Sigmoid colon (tissue), 7 donors: Measurements from ENCODE around the gene GHDC. TPM values are rescaled to one million over a fixed set of nuclear protein-coding genes. Genes with fewer than 3 reads are reported as not detected.
"Not testable (repeated sequence)": the region's sequence is repeated elsewhere in the genome, so short reads cannot be mapped to it uniquely, and the experiment has no call there.

Source experiments
- DNase-seq: peaks from one replicate; pipeline ENCODE4 v3.0.0-alpha.2; 2019
- H3K27ac ChIP-seq, 4 donors: fragments of 200-600 bp; sonication (generic); one replicate each; pipeline ENCODE4 v1.5.1; 2016 to 2019; ENCODE audit warnings: mild to moderate bottlenecking in 1 of 4
- H3K27me3 ChIP-seq, 3 donors: fragments of 200-600 bp; sonication (generic); one replicate each; pipeline ENCODE4 v1.5.1; 2019; ENCODE audit warnings: mild to moderate bottlenecking in 1 of 3
- H3K36me3 ChIP-seq, 4 donors: fragments of 200-600 bp; sonication (generic); one replicate each; pipeline ENCODE4 v1.5.1; 2016 to 2019
- H3K4me1 ChIP-seq, 4 donors: fragments of 200-600 bp; sonication (generic); one replicate each; pipeline ENCODE4 v1.5.1; 2017 to 2019
- H3K4me3 ChIP-seq, 4 donors: fragments of 200-600 bp; sonication (generic); one replicate each; pipeline ENCODE4 v1.5.1; 2017 to 2019; ENCODE audit warnings: mild to moderate bottlenecking in 2 of 4, moderate library complexity in 1 of 4
- H3K9me3 ChIP-seq, 4 donors: fragments of 200-600 bp in 3 of 4; sonication (generic) in 3 of 4; one replicate each; pipeline versions ENCODE4 v1.5.1 to v1.6.1; 2013 to 2019
- CTCF ChIP-seq, 4 experiments: fragments of 450-650 bp in 3 of 4; fragments of 200-600 bp in 1 of 4; IDR thresholded peaks; one replicate each; pipeline ENCODE4 v1.5.1; 2016 to 2019; ENCODE audit warnings: antibody characterized with exemption in 4 of 4, mild to moderate bottlenecking in 3 of 4, moderate library complexity in 2 of 4
- EP300 ChIP-seq, 4 donors: sonication (generic); formaldehyde crosslinking; IDR thresholded peaks; one replicate each; pipeline ENCODE4 v1.6.1; 2017; ENCODE audit warnings: antibody characterized with exemption in 4 of 4
- POLR2A ChIP-seq, 2 donors: fragments of 450-650 bp; IDR thresholded peaks; one replicate each; pipeline ENCODE4 v1.6.1; 2016; ENCODE audit warnings: antibody characterized with exemption in 2 of 2, mild to moderate bottlenecking in 2 of 2, moderate library complexity in 2 of 2
- POLR2AphosphoS5 ChIP-seq, 4 donors: sonication (generic); formaldehyde crosslinking; IDR thresholded peaks; one replicate each; pipeline ENCODE4 v1.6.1; 2017; ENCODE audit warnings: antibody characterized with exemption in 4 of 4
- WGBS, 2 donors: extraction: QIAGEN DNeasy Blood & Tissue Kit; methylation state at CpG; one replicate each; pipeline ENCODE4 v1.1.7; 2013; 5-methylcytosine and 5-hydroxymethylcytosine counted together
- intact Hi-C: fragments of 100-400 bp; cut with DNase I; formaldehyde crosslinking; loops from one replicate; pipeline ENCODE4 v1.15.1; 2023
- polyA plus RNA-seq, 3 donors: library from polyadenylated mRNA; stranded (reverse); fragments of 200-250 nt; gene quantifications; one replicate each; pipeline ENCODE4 v1.2.3, GENCODE V29; 2013
- total RNA-seq, 4 donors: library from RNA; depleted of rRNA; stranded (reverse); fragments of >200 nt; gene quantifications; one replicate each; pipeline ENCODE4 v1.1.0, GENCODE V29; 2016
- donor health status: healthy with polysubstance abuse.
- donor health status: Bipolar disorder and iron deficiency.
- donor health status: healthy.

Gene GHDC
- total and polyA plus RNA-seq, 7 donors: 5.8 to 76.0 (median 32.1) TPM

GRCh38 chr17:42159796-42160530, 34.3 kb downstream of the GHDC start:
- DNase-seq: no peak
- Histone ChIP-seq H3K4me1 (peaks cover 0 to 6% (median 5%) of the 10 kb centered on the region in 4 donors), H3K27me3 (no peaks in the 10 kb centered on the region), H3K4me3 (no peak overlapping the region), H3K27ac (no peak overlapping the region), H3K9me3 (no peaks in the 10 kb centered on the region), H3K36me3 (no peaks in the 10 kb centered on the region)
- no peak for TF ChIP-seq POLR2A (IDR thresholded peaks at IDR 0.05)
- no peak for TF ChIP-seq CTCF (IDR thresholded peaks at IDR 0.05)
- no peak for TF ChIP-seq POLR2AphosphoS5 (IDR thresholded peaks at IDR 0.05)
- no peak for TF ChIP-seq EP300 (IDR thresholded peaks at IDR 0.05)
- intact Hi-C loops: loop anchor here (5.0 kb wide), 1 partner anchor 32 kb away; the partner anchor contains the start of gene GHDC
- WGBS, 2 donors: 82% methylated on average over 14 of the region's 14 CpGs

GRCh38 chr17:42155614-42156045, 38.7 kb downstream of the GHDC start:
- H3K4me3 ChIP-seq: peak overlapping the region; percentile 88 to 100 (median 96)
- intact Hi-C loops: loop anchor here (5.0 kb wide), 1 partner anchor 37 kb away; the partner anchor contains the start of gene GHDC
- peaks cover 0 to 37% (median 33%) of the 10 kb centered on the region in 4 donors for H3K4me1 ChIP-seq
- TF ChIP-seq POLR2A (IDR thresholded peaks at IDR 0.05) (no peak), CTCF (IDR thresholded peaks at IDR 0.05) (no peak), EP300 (IDR thresholded peaks at IDR 0.05) (no peak), POLR2AphosphoS5 (IDR thresholded peaks at IDR 0.05) (no peak)
- no peaks in the 10 kb centered on the region for H3K27me3 ChIP-seq
- no peaks in the 10 kb centered on the region for H3K9me3 ChIP-seq
- 46 to 70% methylated on average over 17 of the region's 17 CpGs for WGBS, 2 donors
- H3K27ac ChIP-seq: peak overlapping the region in 2 of 4 donors; percentile 65 to 82
- H3K36me3 ChIP-seq: peaks cover 0 to 11% (median 0%) of the 10 kb centered on the region in 4 donors
- DNase-seq: no peak

GRCh38 chr17:42153919-42154742, 40.2 kb downstream of the GHDC start:
- H3K36me3 ChIP-seq: peaks cover 0 to 13% (median 0%) of the 10 kb centered on the region in 4 donors
- no peaks in the 10 kb centered on the region for H3K27me3 ChIP-seq
- peak overlapping the region; percentile 82 to 89 (median 86) for H3K27ac ChIP-seq
- H3K9me3 ChIP-seq: no peaks in the 10 kb centered on the region
- DNase-seq: no peak
- 4 to 10% methylated on average over 15 of the region's 15 CpGs for WGBS, 2 donors
- peaks cover 0 to 41% (median 36%) of the 10 kb centered on the region in 4 donors for H3K4me1 ChIP-seq
- intact Hi-C loops: no loop called here
- no peak for TF ChIP-seq EP300 (IDR thresholded peaks at IDR 0.05)
- no peak for TF ChIP-seq POLR2A (IDR thresholded peaks at IDR 0.05)
- TF ChIP-seq POLR2AphosphoS5 (IDR thresholded peaks at IDR 0.05): no peak
- TF ChIP-seq CTCF (IDR thresholded peaks at IDR 0.05): no peak
- H3K4me3 ChIP-seq: peak overlapping the region; percentile 88 to 100 (median 96)

GRCh38 chr17:42146911-42147607, 47.2 kb downstream of the GHDC start:
- Histone ChIP-seq H3K27me3 (no peaks in the 10 kb centered on the region), H3K27ac (no peak overlapping the region), H3K9me3 (no peaks in the 10 kb centered on the region), H3K4me1 (peaks cover 0 to 22% (median 21%) of the 10 kb centered on the region in 4 donors), H3K36me3 (peaks cover 0 to 52% (median 1%) of the 10 kb centered on the region in 4 donors), H3K4me3 (no peak overlapping the region)
- DNase-seq: no peak
- WGBS, 2 donors: 85 to 92% methylated on average over 13 of the region's 13 CpGs
- TF ChIP-seq EP300 (IDR thresholded peaks at IDR 0.05): no peak
- TF ChIP-seq POLR2AphosphoS5 (IDR thresholded peaks at IDR 0.05): no peak
- no peak for TF ChIP-seq CTCF (IDR thresholded peaks at IDR 0.05)
- TF ChIP-seq POLR2A (IDR thresholded peaks at IDR 0.05): no peak
- intact Hi-C loops: no loop called here

GRCh38 chr17:42143138-42143537, 51.2 kb downstream of the GHDC start:
- H3K36me3 ChIP-seq: peaks cover 0 to 46% (median 1%) of the 10 kb centered on the region in 4 donors
- H3K4me3 ChIP-seq, DNase-seq, H3K9me3 ChIP-seq, intact Hi-C loops, H3K27me3 ChIP-seq, H3K27ac ChIP-seq: not testable (repeated sequence)
- WGBS, 2 donors: 79 to 93% methylated on average over 4 of the region's 4 CpGs
- H3K4me1 ChIP-seq: peaks cover 0 to 41% (median 25%) of the 10 kb centered on the region in 4 donors
